A673 (cell line): ENCODE measurements around the gene SBF2. TPM values are rescaled to one million over a fixed set of nuclear protein-coding genes. Genes with fewer than 3 reads are reported as not detected.

Experiments used
- BruUV-seq: library from RNA; stranded (reverse); fragments of 400-500 nt; replicated peaks from 2 replicates; lab custom pipeline; 2021; lab: Mats Ljungman, UMichigan
- CTCF ChIA-PET: fragments of 300-600 bp; sonication (Branson Sonifier 250); formaldehyde crosslinking; loops from one replicate; lab custom pipeline; 2022; ENCODE audit warnings: antibody characterized with exemption; lab: Charles Lee
- POLR2A ChIA-PET: fragments of 300-600 bp; sonication (Branson Sonifier 250); formaldehyde crosslinking; loops from one replicate; lab custom pipeline; 2022; ENCODE audit warnings: antibody characterized with exemption; ENCODE audit not compliant: low non-redundant PET; lab: Charles Lee
- DNase-seq: peaks from one replicate; pipeline ENCODE4 v3.0.0-alpha.2; 2015; ENCODE audit warnings: low spot score
- H3K27ac ChIP-seq: fragments of 200-600 bp; sonication (generic); 2 replicates; pipeline ENCODE4 v1.5.1; 2016; ENCODE audit warnings: mixed run types, low read depth, mild to moderate bottlenecking, mixed read lengths, antibody characterized with exemption, low read length; ENCODE audit not compliant: poor library complexity, severe bottlenecking
- H3K27me3 ChIP-seq: fragments of 200-600 bp; sonication (generic); replicated peaks from 2 replicates; pipeline ENCODE4 v1.6.1; 2017; ENCODE audit warnings: mixed run types, low read depth, mild to moderate bottlenecking, mixed read lengths, antibody characterized with exemption, low read length; ENCODE audit not compliant: insufficient read depth, poor library complexity
- H3K36me3 ChIP-seq: fragments of 200-600 bp; sonication (generic); 2 replicates; pipeline ENCODE4 v1.6.1; 2016; ENCODE audit warnings: mixed run types, mild to moderate bottlenecking, mixed read lengths, antibody characterized with exemption, low read length; ENCODE audit not compliant: insufficient read depth, poor library complexity, severe bottlenecking
- H3K4me1 ChIP-seq: fragments of 200-600 bp; sonication (generic); 2 replicates; pipeline ENCODE4 v1.6.1; 2017; ENCODE audit warnings: mixed run types, mild to moderate bottlenecking, mixed read lengths, antibody characterized with exemption, low read length; ENCODE audit not compliant: insufficient read depth, poor library complexity, severe bottlenecking
- H3K4me3 ChIP-seq: fragments of 200-600 bp; sonication (generic); 2 replicates; pipeline ENCODE4 v1.5.1; 2016; ENCODE audit warnings: low read depth, mixed run types, mild to moderate bottlenecking, mixed read lengths, low read length; ENCODE audit not compliant: poor library complexity, severe bottlenecking
- H3K9me3 ChIP-seq: fragments of 200-600 bp; sonication (generic); 2 replicates; pipeline ENCODE4 v1.6.1; 2016; ENCODE audit warnings: mixed run types, low read depth, mild to moderate bottlenecking, mixed read lengths, antibody characterized with exemption, low read length; ENCODE audit not compliant: poor library complexity, severe bottlenecking
- CTCF ChIP-seq: fragments of 300-800, 200-600 bp; sonication (generic); conservative IDR thresholded peaks from 2 replicates; pipeline ENCODE4 v1.5.1; 2017; ENCODE audit warnings: low read depth, mild to moderate bottlenecking, antibody characterized with exemption, low read length, moderate library complexity, mixed read lengths
- EZH2 ChIP-seq: fragments of 200-600 bp; sonication (generic); IDR thresholded peaks from 2 replicates; pipeline ENCODE4 v1.6.1; 2017; ENCODE audit warnings: borderline replicate concordance, low read depth, mild to moderate bottlenecking, mixed read lengths, antibody characterized with exemption, low read length; ENCODE audit not compliant: poor library complexity, severe bottlenecking
- intact Hi-C: fragments of 100-400 bp; cut with micrococcal nuclease; formaldehyde crosslinking; loops from one replicate; pipeline ENCODE4 v1.10.0; 2022; ENCODE audit not compliant: unreplicated experiment
- total RNA-seq: library from RNA; stranded (reverse); gene quantifications from 2 replicates; pipeline ENCODE4 v1.2.3, GENCODE V29; 2021

Gene SBF2
- total RNA-seq, 1 experiment from 2014 or later, result 31.8 TPM

GRCh38 chr11:10328314-10329098 lies 34.5 kb upstream of the SBF2 start:
- POLR2A ChIA-PET, result interaction anchor here (0.6 kb wide), 1 partner anchor 49 kb away, joined by 5 read pairs; no protein-coding TSS in a partner anchor
- intact Hi-C loops, result no loop called here
- H3K27ac ChIP-seq, result no peak overlapping the region
- TF ChIP-seq CTCF (no peak), EZH2 (no peak)
- H3K9me3 ChIP-seq, result no peaks in the 10 kb centered on the region
- no peaks in the 10 kb centered on the region for H3K27me3 ChIP-seq
- BruUV-seq, result no TSS peak
- no peak overlapping the region for H3K4me3 ChIP-seq
- CTCF ChIA-PET, result interaction anchor here (0.5 to 1.2 kb wide), 2 partner anchors 38 to 355 kb away, joined by 3 read pairs; no protein-coding TSS in a partner anchor
- DNase-seq, result peak; percentile 48
- H3K4me1 ChIP-seq, result peaks cover 4% of the 10 kb centered on the region
- no peaks in the 10 kb centered on the region for H3K36me3 ChIP-seq

GRCh38 chr11:10327254-10327653 lies 33.2 kb upstream of the SBF2 start:
- peak; percentile 48 for DNase-seq
- Histone ChIP-seq H3K4me3 (no peak overlapping the region), H3K9me3 (no peaks in the 10 kb centered on the region), H3K27me3 (no peaks in the 10 kb centered on the region), H3K27ac (no peak overlapping the region), H3K36me3 (no peaks in the 10 kb centered on the region), H3K4me1 (peaks cover 12% of the 10 kb centered on the region)
- ChIA-PET POLR2A (no interaction called here), CTCF (no interaction called here)
- TF ChIP-seq EZH2 (no peak), CTCF (no peak)
- intact Hi-C loops, result no loop called here
- BruUV-seq, result no TSS peak

- TF ChIP-seq EZH2 (no peak), CTCF (no peak)
- ChIA-PET POLR2A (no interaction called here), CTCF (interaction anchor here (1.1 kb wide), 1 partner anchor 40 kb away, joined by 4 read pairs; no protein-coding TSS in a partner anchor)
- BruUV-seq, result no TSS peak
- H3K4me3 ChIP-seq, result no peak overlapping the region
- H3K27ac ChIP-seq, result no peak overlapping the region
- no peaks in the 10 kb centered on the region for H3K27me3 ChIP-seq
- no peak for DNase-seq
- intact Hi-C loops, result no loop called here
- no peaks in the 10 kb centered on the region for H3K9me3 ChIP-seq
- peaks cover 12% of the 10 kb centered on the region for H3K4me1 ChIP-seq
- H3K36me3 ChIP-seq, result no peaks in the 10 kb centered on the region
Measured at GRCh38 chr11:10326012-10326964, 32.3 kb upstream of the SBF2 start.
